GM21526 (cell line): ENCODE measurements around the gene MEGF9.
"Not testable (repeated sequence)": the region's sequence is repeated elsewhere in the genome, so short reads cannot be mapped to it uniquely, and the experiment has no call there.

Experiments used
- ATAC-seq: cut with Tn5 transposase; IDR thresholded peaks from one replicate; pipeline ENCODE4 v1.9.1; 2021; ENCODE audit warnings: moderate library complexity; ENCODE audit not compliant: unreplicated experiment, low FRiP score

MEGF9 gene

DNA sequence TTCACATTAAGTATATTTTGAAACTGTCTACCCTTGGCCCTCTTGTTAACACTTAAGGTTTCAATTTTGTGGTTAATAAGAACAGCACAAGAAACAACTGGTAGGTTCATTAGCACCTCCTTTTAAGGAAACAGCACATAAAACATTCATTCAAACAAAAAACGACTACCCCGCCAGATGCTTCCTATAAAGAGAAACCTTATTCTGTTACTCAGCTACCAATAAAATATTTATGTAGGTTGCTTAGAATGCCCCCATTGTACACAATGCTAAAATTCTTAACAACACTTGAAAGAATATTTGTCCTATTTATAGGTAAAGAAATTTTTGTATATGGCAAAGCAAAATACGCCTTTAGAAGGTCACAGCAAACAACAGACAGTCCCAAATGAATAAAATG is 157.5 kb downstream of the MEGF9 start:
- ATAC-seq = no peak

GRCh38 chr9:120555839-120556238 is 158.4 kb downstream of the MEGF9 start:
- no peak for ATAC-seq

DNA sequence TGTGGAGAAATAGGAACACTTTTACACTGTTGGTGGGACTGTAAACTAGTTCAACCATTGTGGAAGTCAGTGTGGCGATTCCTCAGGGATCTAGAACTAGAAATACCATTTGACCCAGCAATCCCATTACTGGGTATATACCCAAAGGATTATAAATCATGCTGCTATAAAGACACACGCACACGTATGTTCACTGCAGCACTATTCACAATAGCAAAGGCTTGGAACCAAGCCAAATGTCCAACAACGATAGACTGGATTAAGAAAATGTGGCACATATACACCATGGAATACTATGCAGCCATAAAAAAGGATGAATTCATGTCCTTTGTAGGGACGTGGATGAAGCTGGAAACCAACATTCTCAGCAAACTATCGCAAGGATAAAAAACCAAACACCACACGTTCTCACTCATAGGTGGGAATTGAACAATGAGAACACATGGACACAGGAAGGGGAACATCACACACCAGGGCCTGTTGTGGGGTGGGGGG is 162.0 kb downstream of the MEGF9 start:
- not testable (repeated sequence) for ATAC-seq
